EH (cell line): ENCODE measurements around the gene NSG2.

Experiments used
- DNase-seq: peaks from one replicate; pipeline ENCODE4 v3.0.0-alpha.2; 2015; ENCODE audit warnings: low read depth

The NSG2 gene

DNA sequence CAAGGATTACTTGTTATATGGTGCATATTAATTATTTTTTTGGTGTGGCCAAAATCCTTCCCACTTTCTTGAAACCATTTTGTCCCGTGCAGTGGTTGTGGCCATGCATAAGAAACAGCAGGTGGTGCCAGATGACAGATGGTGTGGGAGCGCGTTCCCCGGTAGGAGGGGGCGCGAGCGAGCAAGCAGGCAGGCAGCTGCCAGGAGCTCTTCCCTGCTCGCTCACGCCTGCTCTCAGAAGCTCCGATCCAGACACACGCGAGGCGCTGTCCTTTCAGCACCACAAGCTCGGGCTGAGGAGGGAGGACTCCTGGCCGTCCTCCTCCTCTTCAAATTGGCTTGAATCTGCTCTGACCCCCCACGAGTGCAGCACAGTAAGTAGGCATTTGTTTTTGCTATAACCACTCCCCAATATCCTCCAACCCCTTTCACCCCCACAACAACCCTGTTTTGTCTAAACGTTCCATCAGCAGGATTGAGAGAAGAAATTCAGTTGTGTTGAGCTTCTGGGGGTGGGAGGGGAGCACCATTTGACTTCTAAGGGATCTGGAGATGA, at the start of gene NSG2:
Gene NSG2, plus strand, starts transcription at position 237 of the 556 bp plus-strand sequence. CDS start 1,050 bp downstream, outside the sequence.
- peak; percentile 91 for DNase-seq

- DNase-seq, result peak; percentile 8
Measured at GRCh38 chr5:173997331-173997730, 48.2 kb upstream of the NSG2 start.

- peak; percentile 11 for DNase-seq
Measured at GRCh38 chr5:173998531-173998930, 47.0 kb upstream of the NSG2 start.

- DNase-seq, result peak; percentile 39
Measured at GRCh38 chr5:174000076-174000475, 45.4 kb upstream of the NSG2 start.

GRCh38 chr5:174003795-174004194, 41.7 kb upstream of the NSG2 start:
- DNase-seq, result no peak

- no peak for DNase-seq
Measured at GRCh38 chr5:174008922-174009321, 36.6 kb upstream of the NSG2 start.

DNA sequence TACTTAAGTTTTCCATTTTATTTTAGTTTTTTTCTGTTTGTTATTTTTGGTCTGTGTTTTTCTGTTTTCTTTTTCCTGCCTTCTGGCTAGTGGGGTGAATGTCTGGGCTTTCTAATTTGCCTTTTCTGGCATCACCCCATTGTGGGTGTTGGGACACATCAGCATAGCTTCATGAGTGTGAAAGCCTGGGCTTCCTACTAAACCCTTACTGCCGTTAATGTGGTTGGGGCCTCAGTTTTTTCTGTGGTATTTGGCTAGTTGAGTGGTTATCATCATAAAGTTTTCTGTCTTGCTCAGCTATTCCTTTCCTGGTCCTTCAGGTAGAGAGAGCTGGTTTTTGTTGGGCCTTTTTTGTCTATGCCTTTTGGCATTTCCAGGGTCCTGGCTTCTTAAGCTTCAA, 35.1 kb upstream of the NSG2 start:
- DNase-seq, result no peak

- no peak for DNase-seq
Measured at GRCh38 chr5:174011441-174011840, 34.1 kb upstream of the NSG2 start.

GRCh38 chr5:174020069-174020927, 25.2 kb upstream of the NSG2 start:
- DNase-seq, result peak; percentile 67

GRCh38 chr5:174020928-174021304, 24.6 kb upstream of the NSG2 start:
- DNase-seq, result no peak

- DNase-seq, result no peak
Measured at GRCh38 chr5:174022384-174023095, 23.0 kb upstream of the NSG2 start.

DNA sequence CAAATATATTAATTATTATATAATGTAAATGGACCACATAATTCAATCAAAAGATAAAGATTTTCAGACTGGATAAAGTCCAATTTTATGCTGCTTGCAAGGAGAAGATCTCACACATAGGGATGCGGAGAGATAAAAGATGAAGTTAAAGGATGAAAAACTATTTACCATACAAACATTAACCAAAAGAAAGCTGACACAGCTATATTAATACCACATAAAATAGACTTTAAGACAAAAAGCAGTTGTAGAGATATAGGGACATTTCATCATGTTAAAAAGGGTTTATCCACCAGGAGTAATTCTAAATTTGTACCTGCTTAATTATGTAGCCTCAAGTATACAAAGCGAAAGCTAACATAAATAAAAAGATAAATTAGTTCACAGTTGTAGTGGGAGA, 15.2 kb upstream of the NSG2 start:
- no peak for DNase-seq

DNA sequence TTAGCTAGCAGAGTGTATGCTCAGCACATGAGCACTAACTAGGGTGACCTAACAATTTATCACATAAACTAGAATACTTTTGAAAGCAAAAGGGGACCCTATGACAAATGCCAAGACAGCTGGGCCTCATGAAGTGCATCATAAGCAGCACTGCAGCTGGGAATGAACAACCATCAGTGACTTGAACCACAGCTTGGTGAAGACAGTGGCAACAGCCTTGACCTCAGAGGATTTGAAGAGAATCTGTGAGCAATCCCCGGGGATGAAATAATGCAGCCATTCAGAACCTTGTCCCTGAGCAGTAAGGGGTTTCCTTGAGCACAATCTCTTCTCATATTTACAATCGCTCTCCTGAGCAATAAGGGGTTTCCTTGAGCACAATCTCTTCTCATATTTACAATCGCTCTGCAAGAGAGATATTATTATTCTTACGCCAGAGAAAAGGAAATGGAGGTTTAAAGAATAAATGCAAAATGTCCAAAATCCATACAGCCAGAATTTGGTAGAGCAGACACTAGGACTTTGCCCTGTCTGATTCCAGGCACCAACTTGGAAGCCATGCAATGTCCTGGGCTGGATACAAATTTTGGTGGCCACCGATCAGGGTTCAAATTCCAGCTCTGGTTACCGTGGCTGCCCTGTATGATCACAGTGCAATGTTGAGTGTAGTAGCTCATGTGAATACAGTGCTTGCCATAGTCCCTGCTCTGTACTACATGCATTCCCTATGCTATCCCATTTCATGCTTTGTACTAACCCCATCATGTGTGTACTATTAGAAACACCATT, 846 bp upstream of the NSG2 start:
- no peak for DNase-seq

GRCh38 chr5:174046558-174046957, 1.1 kb downstream of the NSG2 start:
- no peak for DNase-seq

- DNase-seq, result no peak
Measured at GRCh38 chr5:174047472-174048099, 2.1 kb downstream of the NSG2 start.

GRCh38 chr5:174052636-174053035, 7.1 kb downstream of the NSG2 start:
- no peak for DNase-seq

DNA sequence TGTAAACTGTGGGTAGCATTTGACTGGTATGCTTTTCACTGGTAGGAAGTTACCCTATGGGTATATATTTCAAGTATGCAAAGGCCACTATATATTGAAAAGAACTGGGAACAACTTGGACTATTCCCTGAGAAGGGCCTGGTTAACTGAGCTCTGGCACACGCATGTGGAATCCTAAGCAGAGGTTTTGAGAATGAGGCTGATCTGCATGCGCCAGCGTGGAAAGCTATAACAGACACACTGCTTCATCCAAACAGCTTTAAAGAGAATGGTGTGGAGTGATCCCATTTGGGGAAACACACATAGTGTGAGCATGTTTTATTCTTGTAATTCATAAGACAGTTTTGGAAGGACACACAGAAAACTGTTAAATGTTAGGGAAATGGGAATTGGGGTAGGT, 8.4 kb downstream of the NSG2 start:
- DNase-seq, result no peak

DNA sequence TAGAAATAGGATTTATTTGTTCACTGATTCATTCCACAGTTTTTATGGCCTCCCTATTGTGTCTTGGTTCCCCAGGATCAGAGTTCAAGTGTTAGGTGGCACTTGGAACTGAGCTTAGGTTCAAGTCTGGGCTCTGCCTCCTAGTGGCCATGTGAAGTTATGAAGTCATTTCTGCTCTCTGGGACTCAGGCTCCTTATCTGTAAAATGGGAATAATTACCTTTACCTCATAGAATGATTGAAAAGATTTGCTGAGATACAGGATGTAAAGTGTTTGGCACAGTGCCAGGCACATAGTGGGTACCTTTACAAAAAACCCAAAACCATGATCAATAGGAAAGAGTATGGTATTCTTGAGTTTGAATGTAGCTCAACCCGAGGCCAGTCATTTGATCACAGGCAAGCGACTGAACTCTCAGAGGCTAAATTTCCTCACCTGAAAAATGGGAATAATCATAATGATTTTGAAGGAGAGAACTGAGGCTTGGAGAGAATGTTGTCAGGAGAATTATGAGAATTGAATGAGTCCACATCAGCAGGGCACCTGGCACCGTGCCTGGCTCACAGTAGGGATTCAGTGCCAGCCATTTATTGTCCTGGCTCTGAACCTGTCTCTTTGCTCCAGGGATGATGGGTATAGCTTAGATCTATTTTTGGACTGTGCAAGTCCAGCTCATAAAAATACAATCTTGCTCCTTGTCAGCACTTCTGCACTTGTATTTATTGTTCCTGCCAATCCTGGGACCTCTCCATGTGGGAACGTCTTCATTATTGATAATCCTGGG, 10.8 kb downstream of the NSG2 start:
- DNase-seq, result no peak

GRCh38 chr5:174057206-174057605, 11.7 kb downstream of the NSG2 start:
- no peak for DNase-seq

GRCh38 chr5:174058433-174059122, 13.1 kb downstream of the NSG2 start:
- no peak for DNase-seq
